ENCODE data around the gene OR51B6.

DNA sequence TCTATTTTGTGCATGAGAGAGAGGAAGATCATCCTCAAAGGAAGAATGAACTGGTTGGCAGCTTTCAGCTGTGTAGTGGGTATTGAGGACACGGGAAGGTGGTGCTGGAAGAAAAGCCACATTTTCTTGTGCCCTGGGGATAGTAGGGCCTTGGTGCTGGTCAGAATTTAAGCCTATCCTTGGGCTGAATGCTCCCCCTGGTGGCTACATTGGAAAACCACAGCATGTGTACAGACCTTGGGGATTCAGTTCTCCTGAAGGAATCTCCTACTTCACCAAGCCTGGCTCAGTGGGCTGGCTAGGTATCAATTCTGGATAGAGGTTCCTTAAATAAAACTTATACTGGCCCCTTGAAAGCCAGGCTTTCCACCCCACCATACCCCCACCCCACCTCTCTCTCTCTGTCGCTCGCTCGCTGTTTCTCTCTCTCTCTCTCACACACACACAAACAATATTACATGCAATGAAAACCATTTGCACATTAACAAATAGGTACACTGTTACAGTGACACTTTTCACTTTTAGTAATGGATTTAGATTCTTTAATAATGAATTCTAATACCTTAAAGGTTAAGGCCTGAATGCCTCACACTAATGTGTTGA, 29.5 kb downstream of the OR51B6 start:
- TF ChIP-seq CTCF (optimal IDR thresholded peaks at IDR 0.05 in 1 of 3, IDR thresholded peaks at IDR 0.05 in 1 of 3, conservative IDR thresholded peaks at IDR 0.05 in 1 of 3; ENCODE audit: extremely low read depth in 1 of 3, insufficient read depth in 2 of 3, low read length in 3 of 3) (peak; percentile 80 to 83 (median 82)), EZH2 (IDR thresholded peaks at IDR 0.05; ENCODE audit: low read length) (no peak)
